ENCODE measurements around the gene GJB4.

GRCh38 chr1:34755961-34756360 lies 3.6 kb upstream of the GJB4 start:
- TF ChIP-seq CTCF (IDR thresholded peaks at IDR 0.05; ENCODE audit: poor library complexity) = no peak
- TF ChIP-seq EZH2phosphoT487 (IDR thresholded peaks at IDR 0.05; ENCODE audit: low read depth, severe bottlenecking, unreplicated experiment) = no peak

All from hepatocyte (in vitro differentiated cells).